ENCODE results near the gene OR2D3.
A peak's percentile ranks its signal among the peaks of the same experiment; 100 is the strongest.
"Not testable (repeated sequence)": the region's sequence is repeated elsewhere in the genome, so short reads cannot be mapped to it uniquely, and the experiment has no call there.

Gene OR2D3

GRCh38 chr11:6920702-6921101 lies at the start of gene OR2D3:
TSS of gene OR2D3 (plus strand) at chr11:6921002. CDS start at chr11:6921002, 0 bp downstream.
- no peak for DNase-seq

DNA sequence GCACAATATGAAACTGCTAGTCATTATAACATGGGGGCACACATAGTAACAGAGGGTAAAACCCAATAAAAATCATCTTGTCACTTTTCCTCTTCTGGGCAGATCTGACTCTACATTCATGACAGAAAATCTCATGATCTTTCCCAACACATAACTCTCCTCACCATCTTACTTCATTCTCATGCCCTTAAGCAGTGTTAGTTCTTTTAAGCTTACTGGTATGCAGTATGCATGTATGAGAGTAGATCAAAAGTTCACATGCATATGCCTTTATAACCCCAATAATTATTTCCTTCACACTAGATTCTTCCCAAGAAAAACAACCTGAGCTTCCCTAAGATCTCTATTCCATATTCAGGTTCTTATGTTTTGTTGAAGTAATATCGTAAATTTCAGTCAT lies 49.5 kb upstream of the OR2D3 start:
- DNase-seq: no peak

DNA sequence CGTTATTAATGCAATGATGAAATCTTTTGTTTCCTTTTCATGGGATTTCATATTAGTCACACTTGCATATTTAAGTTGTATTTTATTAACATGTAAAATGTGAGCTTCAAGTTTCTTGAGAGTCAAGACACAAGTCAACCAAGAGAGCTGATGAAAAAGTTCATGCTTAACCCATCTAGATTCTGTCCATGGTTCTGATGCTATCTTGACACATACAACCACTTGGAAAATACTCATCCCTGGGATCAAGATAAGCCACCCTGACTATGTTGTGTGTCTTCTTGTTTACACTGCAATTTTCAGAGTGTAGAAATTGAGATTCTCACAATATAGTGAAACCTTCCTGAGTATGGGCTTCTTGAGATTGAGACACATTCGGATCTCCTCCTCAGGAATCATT lies 45.0 kb upstream of the OR2D3 start:
- DNase-seq: no peak

DNA sequence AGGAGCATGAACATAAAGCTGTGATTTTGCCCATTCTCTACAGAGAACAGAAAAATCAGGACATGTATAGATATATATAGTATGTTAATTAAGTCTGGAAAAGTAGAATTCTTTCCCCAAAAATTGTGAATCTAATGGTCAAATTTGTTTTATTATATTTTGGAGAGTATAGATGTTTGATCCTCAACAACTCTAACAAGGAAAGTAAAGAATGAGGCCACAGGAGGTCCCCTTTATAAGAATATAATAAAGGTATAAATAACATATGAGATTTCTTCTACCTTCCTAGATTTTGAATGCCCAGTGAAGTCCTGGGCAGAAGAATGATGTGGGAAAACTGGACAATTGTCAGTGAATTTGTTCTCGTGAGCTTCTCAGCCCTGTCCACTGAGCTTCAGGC lies 44.5 kb upstream of the OR2D3 start, which contains the start of gene OR10A4:
TSS of gene OR10A4 (plus strand) at position 301 of the 400 bp plus-strand sequence. CDS start at position 324, 23 bp downstream.
- no peak for DNase-seq

DNA sequence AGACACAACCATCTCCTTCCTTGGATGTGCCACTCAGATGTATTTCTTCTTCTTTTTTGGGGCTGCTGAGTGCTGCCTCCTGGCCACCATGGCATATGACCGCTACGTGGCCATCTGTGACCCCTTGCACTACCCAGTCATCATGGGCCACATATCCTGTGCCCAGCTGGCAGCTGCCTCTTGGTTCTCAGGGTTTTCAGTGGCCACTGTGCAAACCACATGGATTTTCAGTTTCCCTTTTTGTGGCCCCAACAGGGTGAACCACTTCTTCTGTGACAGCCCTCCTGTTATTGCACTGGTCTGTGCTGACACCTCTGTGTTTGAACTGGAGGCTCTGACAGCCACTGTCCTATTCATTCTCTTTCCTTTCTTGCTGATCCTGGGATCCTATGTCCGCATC lies 43.9 kb upstream of the OR2D3 start:
- peak; percentile 16 for DNase-seq

DNA sequence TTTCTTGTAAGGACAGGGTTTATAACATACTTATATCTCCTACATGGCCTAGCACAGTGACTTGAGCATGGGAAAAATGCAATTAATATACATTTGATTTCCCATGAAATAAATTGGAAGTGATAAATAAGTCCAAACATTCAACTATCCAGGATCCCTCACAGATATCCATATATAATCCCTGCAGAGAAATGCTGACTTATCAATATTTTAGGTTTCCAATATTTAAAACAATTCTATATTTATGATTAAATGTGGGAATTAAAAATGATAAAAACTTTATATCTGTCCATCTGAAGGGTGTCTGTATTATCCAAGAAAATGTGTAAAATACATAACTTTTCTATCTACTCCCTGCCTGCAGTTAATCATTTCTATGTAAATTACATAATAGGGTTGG lies 38.1 kb upstream of the OR2D3 start:
- no peak for DNase-seq

- not testable (repeated sequence) for DNase-seq
Measured at GRCh38 chr11:6887711-6888110, 33.1 kb upstream of the OR2D3 start.

- DNase-seq: no peak
Measured at GRCh38 chr11:6888830-6889229, 32.0 kb upstream of the OR2D3 start.

GRCh38 chr11:6889835-6890234 lies 31.0 kb upstream of the OR2D3 start:
- DNase-seq: no peak

DNA sequence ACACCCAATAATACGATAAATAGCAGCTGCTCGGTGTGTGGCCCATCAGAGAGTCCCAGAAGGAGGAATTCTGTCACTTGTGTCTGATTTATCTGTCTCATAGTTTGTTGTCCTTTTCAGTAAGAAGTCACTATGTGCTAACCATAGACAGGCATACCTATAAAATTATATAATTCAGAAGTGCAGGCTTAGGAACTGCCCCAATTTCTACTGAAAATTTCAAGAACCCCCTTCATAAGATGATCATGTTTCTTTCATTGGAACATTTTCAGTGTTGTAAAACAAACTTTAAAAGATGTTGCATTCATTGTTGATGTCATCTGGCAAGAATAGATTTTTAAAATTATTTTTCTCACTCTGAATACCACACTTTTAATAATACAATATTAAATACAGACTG lies 28.4 kb upstream of the OR2D3 start, which contains the start of gene OR2D2:
TSS of gene OR2D2 (minus strand) at position 101 of the 400 bp plus-strand sequence. CDS start at position 101, 0 bp downstream.
- no peak for DNase-seq

- no peak for DNase-seq
Measured at GRCh38 chr11:6894097-6894496, 26.7 kb upstream of the OR2D3 start.

- no peak for DNase-seq
Measured at GRCh38 chr11:6895010-6895409, 25.8 kb upstream of the OR2D3 start.

GRCh38 chr11:6898911-6899310 lies 21.9 kb upstream of the OR2D3 start:
- DNase-seq: no peak

DNA sequence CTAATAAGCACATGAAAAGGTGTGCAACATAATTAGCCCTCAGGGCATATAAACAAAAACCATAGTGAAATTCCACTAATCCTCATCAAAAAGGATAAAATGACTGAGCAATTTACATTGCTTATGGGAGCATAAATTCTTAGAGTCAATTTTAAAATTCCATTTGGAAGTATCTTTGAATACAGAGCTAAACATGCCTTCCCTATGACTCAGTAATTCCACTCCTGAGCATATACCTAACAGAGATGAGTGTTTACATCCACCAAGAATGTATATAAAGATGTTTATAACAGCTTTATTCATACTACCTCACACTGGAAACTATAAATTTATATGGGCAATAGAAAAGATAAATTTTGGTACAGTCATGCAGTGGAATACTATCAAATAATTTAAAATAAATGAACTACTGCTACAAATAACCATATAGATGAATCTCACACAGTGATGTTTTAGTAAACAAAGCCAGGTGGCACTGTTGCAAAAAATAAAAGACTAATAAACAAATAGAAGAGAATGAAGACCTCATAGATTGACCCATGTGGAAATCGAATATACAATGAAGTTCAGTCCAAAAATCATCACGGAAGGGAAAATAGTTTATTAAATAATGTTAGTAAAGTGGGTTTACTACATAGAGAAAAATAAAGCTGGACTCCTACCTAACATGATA lies 20.3 kb upstream of the OR2D3 start:
- DNase-seq: no peak

- DNase-seq: not testable (repeated sequence)
Measured at GRCh38 chr11:6904804-6905203, 16.0 kb upstream of the OR2D3 start.

DNA sequence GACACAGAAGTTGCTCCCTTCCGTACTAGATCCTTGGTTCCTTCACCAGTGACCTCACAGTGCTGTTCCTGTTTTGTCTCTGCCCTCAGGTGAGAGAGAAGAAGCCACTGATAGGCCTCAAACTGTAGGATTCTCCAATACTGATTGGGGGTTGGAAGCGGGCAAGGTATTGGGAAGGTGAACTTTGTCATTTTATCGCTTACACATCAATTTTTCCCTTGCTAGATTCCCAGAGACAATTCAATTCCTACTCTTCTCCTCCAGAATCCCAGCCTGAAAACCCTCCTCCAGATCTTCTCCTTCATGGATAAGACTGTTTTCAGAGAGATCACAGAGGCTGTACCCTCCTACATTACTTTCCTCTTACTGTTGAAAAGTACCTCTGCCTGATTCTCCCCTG lies 9.4 kb upstream of the OR2D3 start:
- DNase-seq: no peak

DNA sequence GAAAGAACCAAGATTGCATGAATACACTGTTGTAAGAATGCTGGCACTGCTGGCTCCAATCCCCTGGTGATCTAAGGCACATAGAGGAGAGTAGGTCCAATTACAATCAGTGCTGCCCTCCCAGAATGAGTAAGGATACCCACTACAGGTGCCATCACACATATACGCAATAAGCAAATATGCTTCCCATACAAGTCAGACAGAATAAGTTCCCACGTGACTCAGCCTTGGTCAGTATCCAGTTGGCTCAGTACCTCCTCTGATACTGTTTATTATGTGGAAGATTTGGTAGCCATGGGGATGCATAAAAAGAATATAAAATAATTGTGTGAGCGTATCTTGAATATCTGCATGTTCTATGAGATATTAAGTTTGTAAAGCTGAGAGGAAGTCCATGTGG lies 8.9 kb upstream of the OR2D3 start:
- DNase-seq: no peak

- no peak for DNase-seq
Measured at GRCh38 chr11:6919698-6920097, 1.1 kb upstream of the OR2D3 start.

GRCh38 chr11:6925007-6925577 lies 4.3 kb downstream of the OR2D3 start:
- DNase-seq: no peak

- DNase-seq: no peak
Measured at GRCh38 chr11:6925636-6926207, 4.9 kb downstream of the OR2D3 start.

DNA sequence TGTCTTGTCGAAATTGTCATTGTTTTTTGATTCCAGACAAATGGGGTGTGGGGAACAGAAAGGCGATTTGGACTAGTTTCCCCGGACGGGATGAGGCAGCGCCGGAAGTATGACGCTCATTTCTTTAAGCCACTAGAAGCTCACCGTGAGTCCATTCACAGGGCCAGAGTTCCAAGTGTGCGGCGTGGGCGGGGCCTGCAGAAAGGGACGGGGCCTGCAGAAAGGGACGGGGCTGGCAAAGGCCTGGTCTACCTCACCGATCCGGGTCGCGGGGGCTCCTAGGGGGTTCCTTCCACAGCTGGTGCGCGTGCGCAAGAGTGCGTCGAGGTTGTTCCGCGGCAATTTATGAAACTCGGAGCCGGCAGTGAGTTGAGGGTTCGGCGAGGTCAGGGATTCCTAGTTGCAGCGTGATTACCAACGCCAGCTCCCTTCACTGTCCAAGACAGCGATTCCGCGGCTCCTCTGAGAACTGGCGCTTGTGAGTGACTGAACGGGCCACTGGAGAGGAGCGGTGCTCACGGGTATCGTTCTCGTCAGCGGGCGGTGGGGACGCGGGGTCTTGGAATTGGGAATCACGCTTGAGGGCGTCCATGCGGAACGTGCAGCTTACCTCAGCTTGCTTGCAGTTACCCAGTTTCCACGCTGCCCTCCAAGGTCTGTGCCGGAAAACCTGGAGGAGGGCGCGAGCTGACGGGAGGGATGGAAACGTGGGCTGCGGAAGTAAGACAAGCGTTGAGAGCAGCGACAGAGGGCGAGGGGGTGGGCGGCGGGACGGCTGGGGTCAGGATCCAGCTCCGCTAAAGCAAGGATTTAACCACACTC lies 5.6 kb downstream of the OR2D3 start, which contains the start of gene ZNF215:
TSS of gene ZNF215 (plus strand) at position 219 of the 822 bp plus-strand sequence. CDS start 5,847 bp downstream, outside the sequence.
- peak; percentile 58 for DNase-seq

- no peak for DNase-seq
Measured at GRCh38 chr11:6927030-6927617, 6.3 kb downstream of the OR2D3 start.

DNA sequence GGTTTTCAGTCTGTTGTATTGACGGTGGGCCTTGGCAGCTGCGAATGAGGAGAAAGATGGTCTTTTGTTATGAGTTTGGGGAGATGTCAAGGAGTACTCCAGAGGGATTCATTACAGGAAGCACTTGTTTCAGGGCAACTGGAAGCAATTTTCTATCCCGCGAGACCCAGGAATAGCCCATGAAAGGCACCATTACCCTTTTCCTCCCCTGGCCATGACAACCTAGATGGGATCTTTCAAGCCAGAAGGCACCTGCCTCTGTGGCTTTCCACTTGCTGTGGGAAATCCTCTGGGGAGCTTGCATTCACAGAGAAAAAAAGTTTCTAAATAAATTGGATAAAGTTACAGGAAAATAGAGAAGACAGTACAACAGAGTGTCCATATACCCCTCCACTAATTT lies 8.1 kb downstream of the OR2D3 start:
- DNase-seq: no peak

Measured in MV-4-11 (cell line).